ENCODE data around the gene ARHGAP12. TPM values are rescaled to one million over a fixed set of nuclear protein-coding genes. Genes with fewer than 3 reads are reported as not detected.
A peak's percentile ranks its signal among the peaks of the same experiment; 100 is the strongest.

ARHGAP12 gene
- total RNA-seq, 1 experiment from 2014 or later = 40.5 TPM

GRCh38 chr10:31952066-31952465 lies 23.4 kb upstream of the ARHGAP12 start:
- no peak for DNase-seq (ENCODE audit: low spot score)
- in situ Hi-C loops (cut with HindIII; ENCODE audit: low sequenced_read_pairs) = no loop called here

GRCh38 chr10:31949266-31949665 lies 20.6 kb upstream of the ARHGAP12 start:
- DNase-seq (ENCODE audit: low spot score) = no peak
- in situ Hi-C loops (cut with HindIII; ENCODE audit: low sequenced_read_pairs) = no loop called here

GRCh38 chr10:31948021-31948420 lies 19.4 kb upstream of the ARHGAP12 start:
- DNase-seq (ENCODE audit: low spot score) = no peak
- in situ Hi-C loops (cut with HindIII; ENCODE audit: low sequenced_read_pairs) = no loop called here

GRCh38 chr10:31947144-31947926 lies 18.7 kb upstream of the ARHGAP12 start:
- in situ Hi-C loops (cut with HindIII; ENCODE audit: low sequenced_read_pairs) = no loop called here
- DNase-seq (ENCODE audit: low spot score) = no peak

DNA sequence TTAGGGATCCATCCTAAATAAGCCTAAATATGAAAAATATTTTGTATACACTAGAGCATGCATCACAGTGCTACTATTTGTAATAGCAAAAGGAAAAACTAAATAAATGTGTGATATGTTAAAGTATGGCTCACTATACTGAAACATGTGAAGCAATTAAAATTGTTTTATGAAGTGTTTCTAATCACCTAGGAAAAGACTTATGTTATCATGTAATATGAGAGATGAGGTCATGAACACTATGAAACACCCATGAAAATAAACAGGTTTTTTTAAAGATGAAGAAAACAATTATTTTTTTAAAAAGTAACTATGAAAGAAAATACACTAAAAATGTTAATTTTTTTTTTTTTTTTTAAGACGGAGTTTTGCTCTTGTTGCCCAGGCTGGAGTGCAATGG lies 16.8 kb upstream of the ARHGAP12 start:
- DNase-seq (ENCODE audit: low spot score) = no peak
- in situ Hi-C loops (cut with HindIII; ENCODE audit: low sequenced_read_pairs) = no loop called here

GRCh38 chr10:31944071-31944433 lies 15.4 kb upstream of the ARHGAP12 start:
- in situ Hi-C loops (cut with HindIII; ENCODE audit: low sequenced_read_pairs) = no loop called here
- no peak for DNase-seq (ENCODE audit: low spot score)

DNA sequence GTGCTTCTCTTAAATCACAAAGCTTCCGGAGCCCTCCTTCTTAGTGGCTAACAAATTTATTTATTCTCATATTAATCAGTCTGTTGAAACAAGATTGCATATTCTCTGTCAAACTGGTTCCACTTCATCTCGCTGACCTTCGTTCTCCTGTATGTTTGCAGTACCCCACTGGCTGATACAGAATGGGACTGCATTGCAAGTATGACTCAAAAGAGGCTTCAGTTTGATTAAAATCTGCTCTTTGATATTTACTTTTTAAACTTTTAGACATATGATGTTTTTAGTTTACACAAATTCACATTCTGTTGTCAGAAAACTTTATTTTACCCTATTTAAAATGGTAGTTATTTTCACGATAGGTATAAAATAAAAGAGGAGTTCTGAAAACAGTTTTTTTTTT lies 14.3 kb upstream of the ARHGAP12 start:
- in situ Hi-C loops (cut with HindIII; ENCODE audit: low sequenced_read_pairs) = no loop called here
- no peak for DNase-seq (ENCODE audit: low spot score)

DNA sequence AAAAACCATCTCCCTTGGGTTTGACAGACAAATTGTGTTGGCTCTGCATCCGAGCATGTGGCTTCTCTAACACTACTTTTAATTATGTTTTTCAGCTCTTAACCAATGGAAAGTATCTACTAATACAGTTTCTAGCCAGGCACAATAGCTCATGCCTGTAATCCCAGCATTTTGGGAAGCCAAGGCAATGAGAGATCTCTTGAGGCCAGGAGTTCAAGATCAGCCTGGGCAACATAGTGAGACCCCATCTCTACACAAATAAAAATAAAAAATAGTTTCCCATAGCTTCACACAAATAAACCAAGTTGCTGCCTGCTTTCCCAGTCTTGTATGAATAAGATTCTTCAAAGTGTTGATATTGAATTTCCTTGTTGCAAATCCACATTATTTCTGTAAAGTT lies 13.8 kb upstream of the ARHGAP12 start:
- DNase-seq (ENCODE audit: low spot score) = no peak
- in situ Hi-C loops (cut with HindIII; ENCODE audit: low sequenced_read_pairs) = no loop called here

GRCh38 chr10:31940839-31941653 lies 12.4 kb upstream of the ARHGAP12 start:
- DNase-seq (ENCODE audit: low spot score) = no peak
- in situ Hi-C loops (cut with HindIII; ENCODE audit: low sequenced_read_pairs) = no loop called here

- in situ Hi-C loops (cut with HindIII; ENCODE audit: low sequenced_read_pairs) = no loop called here
- DNase-seq (ENCODE audit: low spot score) = no peak
Observed at GRCh38 chr10:31939797-31940708, 11.4 kb upstream of the ARHGAP12 start.

GRCh38 chr10:31937371-31937770 lies 8.7 kb upstream of the ARHGAP12 start:
- in situ Hi-C loops (cut with HindIII; ENCODE audit: low sequenced_read_pairs) = no loop called here
- DNase-seq (ENCODE audit: low spot score) = no peak

DNA sequence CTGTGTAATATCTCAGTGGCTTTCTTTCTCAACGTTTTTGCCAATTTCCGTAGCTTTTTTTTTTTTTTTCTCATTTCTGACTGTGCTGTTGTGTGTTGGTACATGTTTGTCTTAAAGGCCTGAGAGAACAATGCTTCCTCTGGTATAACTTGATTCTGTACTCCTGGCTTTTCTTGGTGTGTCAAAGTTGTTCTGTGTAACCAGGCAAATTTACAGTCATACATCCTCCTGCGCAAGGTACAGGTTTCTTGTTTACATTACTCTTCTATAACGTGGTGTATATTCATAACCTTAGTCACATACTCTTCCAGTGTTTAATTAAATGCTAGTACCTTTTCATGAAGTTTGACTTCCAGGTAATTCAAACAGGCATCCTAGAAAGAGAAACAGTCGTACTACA lies 8.3 kb upstream of the ARHGAP12 start:
- in situ Hi-C loops (cut with HindIII; ENCODE audit: low sequenced_read_pairs) = no loop called here
- no peak for DNase-seq (ENCODE audit: low spot score)

GRCh38 chr10:31936086-31936485 lies 7.5 kb upstream of the ARHGAP12 start:
- in situ Hi-C loops (cut with HindIII; ENCODE audit: low sequenced_read_pairs) = no loop called here
- no peak for DNase-seq (ENCODE audit: low spot score)

DNA sequence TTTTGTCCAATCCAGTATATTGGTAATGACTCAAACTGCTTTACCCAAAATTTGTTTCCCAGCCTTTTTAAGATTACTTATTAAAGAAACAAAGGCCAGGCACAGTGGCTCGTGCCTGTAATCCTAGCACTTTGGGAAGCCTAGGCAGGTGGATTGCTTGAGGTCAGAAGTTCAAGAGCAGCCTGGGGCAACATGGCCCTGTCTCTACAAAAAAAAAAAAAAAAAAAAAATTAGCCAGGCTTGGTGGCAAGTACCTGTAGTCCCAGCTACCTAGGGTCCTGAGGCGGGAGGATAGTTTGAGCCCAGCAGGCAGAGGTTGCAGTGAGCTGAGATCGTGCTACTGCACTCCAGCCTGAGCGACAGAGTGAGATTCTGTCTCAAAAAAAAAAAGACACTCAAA lies 7.0 kb upstream of the ARHGAP12 start:
- DNase-seq (ENCODE audit: low spot score) = no peak
- in situ Hi-C loops (cut with HindIII; ENCODE audit: low sequenced_read_pairs) = no loop called here

DNA sequence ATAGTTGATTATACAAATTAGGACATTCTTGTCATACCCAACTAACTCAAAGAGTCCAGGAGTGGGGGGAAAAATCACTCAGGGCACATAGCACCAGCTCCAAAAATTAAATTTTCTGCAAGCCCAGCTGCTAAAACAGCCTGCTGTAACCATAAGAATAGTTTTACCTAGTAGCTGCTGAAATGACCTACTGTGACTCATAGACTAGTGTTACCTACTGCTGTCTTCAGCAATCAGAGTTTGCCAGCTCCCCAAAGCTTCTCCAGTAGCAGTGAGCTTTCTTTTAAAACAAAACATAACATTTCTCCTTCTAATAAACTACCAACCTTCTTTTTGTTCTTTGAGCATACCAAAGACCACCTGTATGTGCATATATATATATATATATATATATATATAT lies 4.2 kb upstream of the ARHGAP12 start:
- in situ Hi-C loops (cut with HindIII; ENCODE audit: low sequenced_read_pairs) = no loop called here
- DNase-seq (ENCODE audit: low spot score) = no peak

DNA sequence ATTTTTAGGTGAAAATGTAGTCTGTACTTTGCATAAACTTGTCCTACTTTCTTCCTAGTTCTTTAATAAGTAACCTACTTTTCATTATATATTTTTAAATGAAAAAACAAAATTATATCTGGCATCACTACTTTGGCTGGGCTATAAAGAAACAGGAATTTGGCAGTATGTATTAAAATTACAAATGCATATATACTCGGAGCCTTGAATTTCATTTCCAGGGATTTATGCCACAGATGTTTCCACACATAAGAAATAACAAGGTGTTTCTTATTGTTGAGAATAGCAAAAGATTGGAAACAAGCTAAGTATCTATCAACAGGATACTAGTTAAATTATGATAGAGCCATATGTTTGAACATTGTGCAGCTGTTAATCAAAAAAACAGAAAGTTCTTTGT lies 2.2 kb upstream of the ARHGAP12 start:
- in situ Hi-C loops (cut with HindIII; ENCODE audit: low sequenced_read_pairs) = no loop called here
- DNase-seq (ENCODE audit: low spot score) = no peak

DNA sequence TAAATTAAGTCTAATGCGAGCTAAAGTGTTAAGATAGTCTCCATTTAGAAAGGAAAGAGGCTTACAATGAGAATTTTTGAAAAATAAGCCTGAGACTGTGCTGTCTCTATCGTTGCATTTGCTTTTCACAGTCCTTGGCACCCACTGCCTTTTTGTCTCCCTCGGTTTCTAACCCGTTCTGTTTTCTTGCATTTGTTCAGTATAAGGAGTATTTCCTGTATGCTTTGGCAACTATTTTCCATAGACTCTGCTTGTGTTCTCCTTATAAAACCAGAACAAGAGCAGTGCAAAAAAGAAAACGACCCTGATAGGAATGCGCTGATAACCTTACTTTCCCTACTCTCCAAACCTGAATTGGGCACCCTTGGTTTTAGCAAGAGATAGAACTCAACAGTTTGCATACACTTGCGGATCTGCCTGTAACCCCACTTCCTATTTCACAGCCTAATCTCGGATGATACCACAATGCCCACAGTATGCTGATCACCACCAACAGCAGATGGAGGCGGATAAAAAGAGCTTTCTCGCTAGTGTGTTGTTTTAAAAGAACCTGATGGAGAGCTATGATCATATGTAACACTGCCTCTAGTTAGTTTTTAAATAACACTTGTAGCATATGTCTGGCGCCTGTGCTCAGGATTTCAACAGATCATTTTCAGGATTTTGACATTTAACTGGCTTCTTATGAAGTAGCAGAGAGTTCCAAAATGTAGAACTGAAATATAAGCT lies 1.6 kb upstream of the ARHGAP12 start:
- in situ Hi-C loops (cut with HindIII; ENCODE audit: low sequenced_read_pairs) = no loop called here

GRCh38 chr10:31929261-31930022 lies 811 bp upstream of the ARHGAP12 start:
- in situ Hi-C loops (cut with HindIII; ENCODE audit: low sequenced_read_pairs) = no loop called here

More for the DNA sequence above, 1.6 kb upstream of the ARHGAP12 start:
- DNase-seq (ENCODE audit: low spot score) = peak; percentile 52

More at GRCh38 chr10:31929261-31930022, 811 bp upstream of the ARHGAP12 start:
- peak; percentile 73 for DNase-seq (ENCODE audit: low spot score)

All from G401 (cell line).